Measurements from ENCODE around the gene ASGR1.
"Not testable (repeated sequence)": the region's sequence is repeated elsewhere in the genome, so short reads cannot be mapped to it uniquely, and the experiment has no call there.

Gene ASGR1

GRCh38 chr17:7158424-7158823, 20.7 kb downstream of the ASGR1 start:
- DNase-seq = peak; percentile 40

GRCh38 chr17:7156342-7156940, 22.7 kb downstream of the ASGR1 start:
- no peak for DNase-seq

GRCh38 chr17:7147772-7148171, 31.4 kb downstream of the ASGR1 start:
- DNase-seq = no peak

GRCh38 chr17:7146115-7146514, 33.1 kb downstream of the ASGR1 start:
- no peak for DNase-seq

GRCh38 chr17:7144213-7144612, 35.0 kb downstream of the ASGR1 start:
- DNase-seq = no peak

- DNase-seq = no peak
Measured at GRCh38 chr17:7141824-7142223, 37.3 kb downstream of the ASGR1 start.

- no peak for DNase-seq
Measured at GRCh38 chr17:7139400-7139799, 39.8 kb downstream of the ASGR1 start.

- peak; percentile 87 for DNase-seq
Measured at GRCh38 chr17:7138800-7139381, 40.3 kb downstream of the ASGR1 start.

- DNase-seq = peak; percentile 59
Measured at GRCh38 chr17:7137171-7137943, 41.8 kb downstream of the ASGR1 start.

- DNase-seq = peak; percentile 87
Measured at GRCh38 chr17:7136266-7136877, 42.8 kb downstream of the ASGR1 start.

GRCh38 chr17:7133916-7134315, 45.3 kb downstream of the ASGR1 start:
- DNase-seq = no peak

GRCh38 chr17:7133424-7133823, 45.7 kb downstream of the ASGR1 start:
- peak; percentile 92 for DNase-seq

- DNase-seq = peak; percentile 93
Measured at GRCh38 chr17:7132511-7133094, 46.6 kb downstream of the ASGR1 start.

- DNase-seq = no peak
Measured at GRCh38 chr17:7131423-7131791, 47.8 kb downstream of the ASGR1 start.

- DNase-seq = peak; percentile 55
Measured at GRCh38 chr17:7130621-7131422, 48.3 kb downstream of the ASGR1 start.

- no peak for DNase-seq
Measured at GRCh38 chr17:7129311-7129710, 49.9 kb downstream of the ASGR1 start.

GRCh38 chr17:7128160-7128559, 51.0 kb downstream of the ASGR1 start:
- no peak for DNase-seq

- not testable (repeated sequence) for DNase-seq
Measured at GRCh38 chr17:7127501-7127900, 51.7 kb downstream of the ASGR1 start.

GRCh38 chr17:7126386-7126785, 52.8 kb downstream of the ASGR1 start:
- DNase-seq = not testable (repeated sequence)

- DNase-seq = no peak
Measured at GRCh38 chr17:7124923-7125322, 54.2 kb downstream of the ASGR1 start.

- DNase-seq = no peak
Measured at GRCh38 chr17:7123844-7124243, 55.3 kb downstream of the ASGR1 start.
